Articular chondrocyte of knee joint (primary cell): ENCODE results near the gene USP17L19. TPM values are rescaled to one million over a fixed set of nuclear protein-coding genes. Genes with fewer than 3 reads are reported as not detected.

Source experiments
- total RNA-seq: library from RNA; depleted of rRNA; stranded (reverse); fragments of >200 nt; gene quantifications from 2 replicates; pipeline ENCODE4 v1.2.3, GENCODE V29; 2012

Gene USP17L19, protein sequence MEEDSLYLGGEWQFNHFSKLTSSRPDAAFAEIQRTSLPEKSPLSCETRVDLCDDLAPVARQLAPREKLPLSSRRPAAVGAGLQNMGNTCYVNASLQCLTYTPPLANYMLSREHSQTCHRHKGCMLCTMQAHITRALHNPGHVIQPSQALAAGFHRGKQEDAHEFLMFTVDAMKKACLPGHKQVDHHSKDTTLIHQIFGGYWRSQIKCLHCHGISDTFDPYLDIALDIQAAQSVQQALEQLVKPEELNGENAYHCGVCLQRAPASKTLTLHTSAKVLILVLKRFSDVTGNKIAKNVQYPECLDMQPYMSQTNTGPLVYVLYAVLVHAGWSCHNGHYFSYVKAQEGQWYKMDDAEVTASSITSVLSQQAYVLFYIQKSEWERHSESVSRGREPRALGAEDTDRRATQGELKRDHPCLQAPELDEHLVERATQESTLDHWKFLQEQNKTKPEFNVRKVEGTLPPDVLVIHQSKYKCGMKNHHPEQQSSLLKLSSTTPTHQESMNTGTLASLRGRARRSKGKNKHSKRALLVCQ
- total RNA-seq: not detected in 2 replicates

DNA sequence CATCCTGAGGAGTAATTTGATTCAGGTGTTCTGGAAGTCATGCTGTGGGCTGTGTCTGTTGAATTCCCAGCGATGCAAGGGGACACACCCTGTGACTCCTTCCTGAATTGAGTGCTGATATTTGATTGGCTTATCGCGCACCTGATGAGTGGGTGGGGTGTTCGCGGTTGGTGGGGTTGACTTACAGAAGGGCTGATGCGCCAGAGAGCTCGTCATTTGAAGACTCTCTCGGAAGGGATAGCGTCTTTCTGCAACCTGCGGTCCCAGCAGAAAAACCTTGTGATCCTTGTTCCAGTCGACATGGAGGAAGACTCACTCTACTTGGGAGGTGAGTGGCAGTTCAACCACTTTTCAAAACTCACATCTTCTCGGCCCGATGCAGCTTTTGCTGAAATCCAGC is at the start of gene USP17L19:
USP17L19 (plus strand) TSS at position 301 of the 400 bp plus-strand sequence; CDS start at position 301, 0 bp downstream.

DNA sequence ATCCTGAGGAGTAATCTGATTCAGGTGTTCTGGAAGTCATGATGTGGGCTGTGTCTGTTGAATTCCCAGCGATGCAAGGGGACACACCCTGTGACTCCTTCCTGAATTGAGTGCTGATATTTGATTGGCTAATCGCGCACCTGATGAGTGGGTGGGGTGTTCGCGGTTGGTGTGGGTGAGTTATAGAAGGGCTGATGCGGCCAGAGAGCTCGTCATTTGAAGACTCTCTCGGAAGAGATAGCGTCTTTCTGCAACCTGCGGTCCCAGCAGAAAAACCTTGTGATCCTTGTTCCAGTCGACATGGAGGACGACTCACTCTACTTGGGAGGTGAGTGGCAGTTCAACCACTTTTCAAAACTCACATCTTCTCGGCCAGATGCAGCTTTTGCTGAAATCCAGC is 42.8 kb upstream of the USP17L19 start, which contains the start of gene USP17L10:
USP17L10 (plus strand) TSS at position 301 of the 400 bp plus-strand sequence; CDS start at position 301, 0 bp downstream.

DNA sequence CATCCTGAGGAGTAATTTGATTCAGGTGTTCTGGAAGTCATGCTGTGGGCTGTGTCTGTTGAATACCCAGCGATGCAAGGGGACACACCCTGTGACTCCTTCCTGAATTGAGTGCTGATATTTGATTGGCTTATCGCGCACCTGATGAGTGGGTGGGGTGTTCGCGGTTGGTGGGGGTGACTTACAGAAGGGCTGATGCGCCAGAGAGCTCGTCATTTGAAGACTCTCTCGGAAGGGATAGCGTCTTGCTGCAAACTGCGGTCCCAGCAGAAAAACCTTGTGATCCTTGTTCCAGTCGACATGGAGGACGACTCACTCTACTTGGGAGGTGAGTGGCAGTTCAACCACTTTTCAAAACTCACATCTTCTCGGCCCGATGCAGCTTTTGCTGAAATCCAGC is 38.1 kb upstream of the USP17L19 start, which contains the start of gene USP17L11:
USP17L11 (plus strand) TSS at position 301 of the 400 bp plus-strand sequence; CDS start at position 301, 0 bp downstream.

GRCh38 chr4:9219852-9220251 is 33.3 kb upstream of the USP17L19 start, which contains the start of gene USP17L12:
USP17L12 (plus strand) TSS chr4:9220152; CDS start chr4:9220152, 0 bp downstream.

DNA sequence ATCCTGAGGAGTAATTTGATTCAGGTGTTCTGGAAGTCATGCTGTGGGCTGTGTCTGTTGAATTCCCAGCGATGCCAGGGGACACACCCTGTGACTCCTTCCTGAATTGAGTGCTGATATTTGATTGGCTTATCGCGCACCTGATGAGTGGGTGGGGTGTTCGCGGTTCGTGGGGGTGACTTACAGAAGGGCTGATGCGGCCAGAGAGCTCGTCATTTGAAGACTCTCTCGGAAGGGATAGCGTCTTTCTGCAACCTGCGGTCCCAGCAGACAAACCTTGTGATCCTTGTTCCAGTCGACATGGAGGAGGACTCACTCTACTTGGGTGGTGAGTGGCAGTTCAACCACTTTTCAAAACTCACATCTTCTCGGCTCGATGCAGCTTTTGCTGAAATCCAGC is 28.6 kb upstream of the USP17L19 start, which contains the start of gene USP17L13:
USP17L13 (plus strand) TSS at position 301 of the 400 bp plus-strand sequence; CDS start at position 301, 0 bp downstream.

GRCh38 chr4:9234085-9234484 is 19.1 kb upstream of the USP17L19 start, which contains the start of gene USP17L15:
USP17L15 (plus strand) TSS chr4:9234385; CDS start chr4:9234385, 0 bp downstream.

GRCh38 chr4:9243579-9243978 is 9.6 kb upstream of the USP17L19 start, which contains the start of gene USP17L17:
USP17L17 (plus strand) TSS chr4:9243879; CDS start chr4:9243879, 0 bp downstream.

DNA sequence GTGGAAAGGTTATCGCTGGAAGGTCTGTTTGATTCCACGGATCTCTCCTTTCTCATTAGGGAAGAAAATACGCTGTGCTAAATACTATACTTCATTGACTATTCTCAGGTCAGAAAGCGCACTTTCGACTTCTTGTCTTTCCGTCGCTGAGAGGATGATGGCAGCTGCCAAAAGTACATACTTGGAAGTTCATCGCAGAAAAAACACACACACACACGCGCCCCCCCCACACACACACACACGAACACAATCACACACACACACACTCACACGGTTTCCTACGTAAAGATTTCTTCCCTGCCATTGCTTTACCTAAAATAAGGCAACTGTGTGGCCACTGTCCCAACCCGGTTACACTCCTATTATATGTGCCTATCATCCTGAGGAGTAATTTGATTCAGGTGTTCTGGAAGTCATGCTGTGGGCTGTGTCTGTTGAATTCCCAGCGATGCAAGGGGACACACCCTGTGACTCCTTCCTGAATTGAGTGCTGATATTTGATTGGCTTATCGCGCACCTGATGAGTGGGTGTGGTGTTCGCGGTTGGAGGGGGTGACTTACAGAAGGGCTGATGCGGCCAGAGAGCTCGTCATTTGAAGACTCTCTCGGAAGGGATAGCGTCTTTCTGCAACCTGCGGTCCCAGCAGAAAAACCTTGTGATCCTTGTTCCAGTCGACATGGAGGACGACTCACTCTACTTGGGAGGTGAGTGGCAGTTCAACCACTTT is 5.1 kb upstream of the USP17L19 start, which contains the start of gene USP17L18:
USP17L18 (plus strand) TSS at position 678 of the 728 bp plus-strand sequence; CDS start at position 678, 0 bp downstream.

GRCh38 chr4:9257824-9258223 is 4.6 kb downstream of the USP17L19 start, which contains the start of gene USP17L20:
USP17L20 (plus strand) TSS chr4:9258124; CDS start chr4:9258124, 0 bp downstream.

GRCh38 chr4:9262572-9262971 is 9.4 kb downstream of the USP17L19 start, which contains the start of gene USP17L21:
USP17L21 (plus strand) TSS chr4:9262872; CDS start chr4:9262872, 0 bp downstream.

GRCh38 chr4:9267319-9267718 is 14.1 kb downstream of the USP17L19 start, which contains the start of gene USP17L22:
USP17L22 (plus strand) TSS chr4:9267619; CDS start chr4:9267619, 0 bp downstream.

Other genes starting within 250 kb of the USP17L19 start
- gene FAM90A26, start 83.0 kb upstream of the USP17L19 start, total RNA-seq: not detected in 2 replicates
- gene USP17L10, start 42.7 kb upstream of the USP17L19 start, total RNA-seq: not detected in 2 replicates
- not detected in 2 replicates for gene USP17L11, start 38.0 kb upstream of the USP17L19 start, total RNA-seq
- gene USP17L12, start 33.2 kb upstream of the USP17L19 start, total RNA-seq: not detected in 2 replicates
- gene USP17L13, start 28.5 kb upstream of the USP17L19 start, total RNA-seq: not detected in 2 replicates
- gene USP17L15, start 19.0 kb upstream of the USP17L19 start, total RNA-seq: not detected in 2 replicates
- not detected in 2 replicates for gene USP17L17, start 9.5 kb upstream of the USP17L19 start, total RNA-seq
- not detected in 2 replicates for gene USP17L18, start 4.7 kb upstream of the USP17L19 start, total RNA-seq
- not detected in 2 replicates for gene USP17L20, start 4.7 kb downstream of the USP17L19 start, total RNA-seq
- not detected in 2 replicates for gene USP17L21, start 9.5 kb downstream of the USP17L19 start, total RNA-seq
- not detected in 2 replicates for gene USP17L22, start 14.2 kb downstream of the USP17L19 start, total RNA-seq
- gene USP17L24, start 71.8 kb downstream of the USP17L19 start, total RNA-seq: not detected in 2 replicates
- gene USP17L25, start 76.5 kb downstream of the USP17L19 start, total RNA-seq: not detected in 2 replicates
- gene USP17L26, start 81.3 kb downstream of the USP17L19 start, total RNA-seq: not detected in 2 replicates
- gene USP17L5, start 86.0 kb downstream of the USP17L19 start, total RNA-seq: not detected in 2 replicates
- gene USP17L27, start 90.8 kb downstream of the USP17L19 start, total RNA-seq: not detected in 2 replicates
- not detected in 2 replicates for gene USP17L28, start 95.5 kb downstream of the USP17L19 start, total RNA-seq
- not detected in 2 replicates for gene USP17L29, start 100.3 kb downstream of the USP17L19 start, total RNA-seq
- not detected in 2 replicates for gene USP17L30, start 109.8 kb downstream of the USP17L19 start, total RNA-seq
- not detected in 2 replicates for gene DEFB131A, start 191.0 kb downstream of the USP17L19 start, total RNA-seq